Measurements from ENCODE around the gene BBOF1.

- TF ChIP-seq, protein P1, sequence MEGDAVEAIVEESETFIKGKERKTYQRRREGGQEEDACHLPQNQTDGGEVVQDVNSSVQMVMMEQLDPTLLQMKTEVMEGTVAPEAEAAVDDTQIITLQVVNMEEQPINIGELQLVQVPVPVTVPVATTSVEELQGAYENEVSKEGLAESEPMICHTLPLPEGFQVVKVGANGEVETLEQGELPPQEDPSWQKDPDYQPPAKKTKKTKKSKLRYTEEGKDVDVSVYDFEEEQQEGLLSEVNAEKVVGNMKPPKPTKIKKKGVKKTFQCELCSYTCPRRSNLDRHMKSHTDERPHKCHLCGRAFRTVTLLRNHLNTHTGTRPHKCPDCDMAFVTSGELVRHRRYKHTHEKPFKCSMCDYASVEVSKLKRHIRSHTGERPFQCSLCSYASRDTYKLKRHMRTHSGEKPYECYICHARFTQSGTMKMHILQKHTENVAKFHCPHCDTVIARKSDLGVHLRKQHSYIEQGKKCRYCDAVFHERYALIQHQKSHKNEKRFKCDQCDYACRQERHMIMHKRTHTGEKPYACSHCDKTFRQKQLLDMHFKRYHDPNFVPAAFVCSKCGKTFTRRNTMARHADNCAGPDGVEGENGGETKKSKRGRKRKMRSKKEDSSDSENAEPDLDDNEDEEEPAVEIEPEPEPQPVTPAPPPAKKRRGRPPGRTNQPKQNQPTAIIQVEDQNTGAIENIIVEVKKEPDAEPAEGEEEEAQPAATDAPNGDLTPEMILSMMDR (IDR thresholded peaks at IDR 0.05; ENCODE audit: insufficient read depth, low read length, poor library complexity, severe bottlenecking): no peak
- TF ChIP-seq EZH2phosphoT487 (conservative IDR thresholded peaks at IDR 0.05; ENCODE audit: low read length): no peak
These were observed 90.2 kb downstream of the BBOF1 start for GRCh38 chr14:74109369-74109768.
